ENCODE results near the gene TXLNB.
"Not testable (repeated sequence)": the region's sequence is repeated elsewhere in the genome, so short reads cannot be mapped to it uniquely, and the experiment has no call there.

TXLNB gene

GRCh38 chr6:139308936-139309603 lies 17.3 kb upstream of the TXLNB start:
- no peak for DNase-seq

GRCh38 chr6:139308286-139308916 lies 16.6 kb upstream of the TXLNB start:
- DNase-seq: no peak

GRCh38 chr6:139306291-139306981 lies 14.6 kb upstream of the TXLNB start:
- no peak for DNase-seq

- DNase-seq: no peak
Measured at GRCh38 chr6:139303185-139303584, 11.4 kb upstream of the TXLNB start.

GRCh38 chr6:139297921-139298320 lies 6.1 kb upstream of the TXLNB start:
- no peak for DNase-seq

- DNase-seq: no peak
Measured at GRCh38 chr6:139296927-139297326, 5.1 kb upstream of the TXLNB start.

GRCh38 chr6:139295901-139296300 lies 4.1 kb upstream of the TXLNB start:
- no peak for DNase-seq

- no peak for DNase-seq
Measured at GRCh38 chr6:139294090-139294489, 2.3 kb upstream of the TXLNB start.

GRCh38 chr6:139293230-139293629 lies 1.4 kb upstream of the TXLNB start:
- not testable (repeated sequence) for DNase-seq

- DNase-seq: no peak
Measured at GRCh38 chr6:139290787-139291311, 949 bp downstream of the TXLNB start.

- no peak for DNase-seq
Measured at GRCh38 chr6:139289233-139289632, 2.6 kb downstream of the TXLNB start.

- DNase-seq: no peak
Measured at GRCh38 chr6:139288496-139289040, 3.2 kb downstream of the TXLNB start.

- no peak for DNase-seq
Measured at GRCh38 chr6:139287868-139288267, 3.9 kb downstream of the TXLNB start.

GRCh38 chr6:139286438-139286837 lies 5.4 kb downstream of the TXLNB start:
- DNase-seq: not testable (repeated sequence)

- no peak for DNase-seq
Measured at GRCh38 chr6:139285590-139285989, 6.2 kb downstream of the TXLNB start.

- DNase-seq: no peak
Measured at GRCh38 chr6:139284789-139285188, 7.0 kb downstream of the TXLNB start.

- DNase-seq: no peak
Measured at GRCh38 chr6:139282684-139283083, 9.1 kb downstream of the TXLNB start.

- DNase-seq: no peak
Measured at GRCh38 chr6:139278190-139278589, 13.6 kb downstream of the TXLNB start.

GRCh38 chr6:139277587-139277986 lies 14.2 kb downstream of the TXLNB start:
- DNase-seq: no peak

- no peak for DNase-seq
Measured at GRCh38 chr6:139277161-139277560, 14.6 kb downstream of the TXLNB start.

- DNase-seq: no peak
Measured at GRCh38 chr6:139275279-139276055, 16.3 kb downstream of the TXLNB start.

GRCh38 chr6:139271056-139271455 lies 20.7 kb downstream of the TXLNB start:
- DNase-seq: no peak

- DNase-seq: no peak
Measured at GRCh38 chr6:139270249-139270648, 21.5 kb downstream of the TXLNB start.
